CD4-positive, alpha-beta T cell treated with Interleukin-6 for 4 hours (primary cell): Measurements from ENCODE around the gene PDE5A.
"Not testable (repeated sequence)": the region's sequence is repeated elsewhere in the genome, so short reads cannot be mapped to it uniquely, and the experiment has no call there.

Experiments
- DNase-seq: peaks from one replicate; pipeline ENCODE4 v3.0.0-alpha.2; 2020; ENCODE audit warnings: mixed read lengths

PDE5A gene

GRCh38 chr4:119643306-119644042 lies 14.9 kb upstream of the PDE5A start:
- no peak for DNase-seq

- no peak for DNase-seq
Observed at GRCh38 chr4:119641765-119642164, 13.2 kb upstream of the PDE5A start.

- no peak for DNase-seq
Observed at GRCh38 chr4:119638359-119638758, 9.8 kb upstream of the PDE5A start.

- DNase-seq, result not testable (repeated sequence)
Observed at GRCh38 chr4:119636851-119637250, 8.2 kb upstream of the PDE5A start.

- no peak for DNase-seq
Observed at GRCh38 chr4:119632216-119632615, 3.6 kb upstream of the PDE5A start.

- DNase-seq, result no peak
Observed at GRCh38 chr4:119629142-119629471, 503 bp upstream of the PDE5A start.

- DNase-seq, result peak; percentile 65
Observed at GRCh38 chr4:119627267-119628255, 1.0 kb downstream of the PDE5A start.

- DNase-seq, result no peak
Observed at GRCh38 chr4:119626943-119627266, 1.7 kb downstream of the PDE5A start.

GRCh38 chr4:119626420-119626819 lies 2.2 kb downstream of the PDE5A start:
- DNase-seq, result no peak

- DNase-seq, result no peak
Observed at GRCh38 chr4:119625761-119626160, 2.8 kb downstream of the PDE5A start.

GRCh38 chr4:119624356-119624755 lies 4.2 kb downstream of the PDE5A start:
- DNase-seq, result no peak

- no peak for DNase-seq
Observed at GRCh38 chr4:119623025-119623424, 5.6 kb downstream of the PDE5A start.

- no peak for DNase-seq
Observed at GRCh38 chr4:119615068-119615719, 13.4 kb downstream of the PDE5A start.

GRCh38 chr4:119604266-119604665 lies 24.3 kb downstream of the PDE5A start:
- DNase-seq, result no peak

GRCh38 chr4:119602366-119602765 lies 26.2 kb downstream of the PDE5A start:
- DNase-seq, result no peak

GRCh38 chr4:119598521-119598920 lies 30.1 kb downstream of the PDE5A start:
- no peak for DNase-seq

GRCh38 chr4:119597377-119597776 lies 31.2 kb downstream of the PDE5A start:
- DNase-seq, result no peak

GRCh38 chr4:119593698-119594097 lies 34.9 kb downstream of the PDE5A start:
- no peak for DNase-seq

- no peak for DNase-seq
Observed at GRCh38 chr4:119592830-119593229, 35.8 kb downstream of the PDE5A start.

GRCh38 chr4:119589165-119589564 lies 39.4 kb downstream of the PDE5A start:
- DNase-seq, result no peak

GRCh38 chr4:119587796-119588195 lies 40.8 kb downstream of the PDE5A start:
- DNase-seq, result no peak

- no peak for DNase-seq
Observed at GRCh38 chr4:119585771-119586170, 42.8 kb downstream of the PDE5A start.

GRCh38 chr4:119581190-119581873 lies 47.3 kb downstream of the PDE5A start:
- DNase-seq, result no peak
